AG08395 (cell line): ENCODE data around the gene GPATCH8.
"Not testable (repeated sequence)": the region's sequence is repeated elsewhere in the genome, so short reads cannot be mapped to it uniquely, and the experiment has no call there.

Experiments used
- DNase-seq: peaks from one replicate; pipeline ENCODE4 v3.0.0; 2012; ENCODE audit warnings: mixed read lengths, low spot score

The GPATCH8 gene

GRCh38 chr17:44374306-44375195 is 128.7 kb downstream of the GPATCH8 start:
- no peak for DNase-seq

GRCh38 chr17:44372036-44372435 is 131.2 kb downstream of the GPATCH8 start:
- no peak for DNase-seq

GRCh38 chr17:44369414-44370023 is 133.7 kb downstream of the GPATCH8 start:
- not testable (repeated sequence) for DNase-seq

- not testable (repeated sequence) for DNase-seq
Measured at GRCh38 chr17:44368391-44369243, 134.6 kb downstream of the GPATCH8 start.

- no peak for DNase-seq
Measured at GRCh38 chr17:44367231-44367979, 135.8 kb downstream of the GPATCH8 start.

- DNase-seq, result not testable (repeated sequence)
Measured at GRCh38 chr17:44365051-44365450, 138.2 kb downstream of the GPATCH8 start.

- DNase-seq, result peak; percentile 89
Measured at GRCh38 chr17:44363613-44364159, 139.5 kb downstream of the GPATCH8 start, which contains the start of gene FAM171A2. Gene FAM171A2, minus strand, starts transcription at chr17:44363853. Its CDS starts 139 bp downstream, at chr17:44363714.

- DNase-seq, result peak; percentile 42
Measured at GRCh38 chr17:44362949-44363612, 140.1 kb downstream of the GPATCH8 start.

GRCh38 chr17:44362459-44362948 is 140.7 kb downstream of the GPATCH8 start:
- no peak for DNase-seq

- DNase-seq, result no peak
Measured at GRCh38 chr17:44361292-44362260, 141.6 kb downstream of the GPATCH8 start.

GRCh38 chr17:44360826-44361225 is 142.4 kb downstream of the GPATCH8 start:
- DNase-seq, result peak; percentile 54

- DNase-seq, result no peak
Measured at GRCh38 chr17:44360144-44360533, 143.1 kb downstream of the GPATCH8 start.

GRCh38 chr17:44359458-44360143 is 143.6 kb downstream of the GPATCH8 start:
- no peak for DNase-seq

GRCh38 chr17:44359006-44359405 is 144.2 kb downstream of the GPATCH8 start:
- DNase-seq, result no peak

- no peak for DNase-seq
Measured at GRCh38 chr17:44358066-44358465, 145.1 kb downstream of the GPATCH8 start.

GRCh38 chr17:44356241-44356640 is 147.0 kb downstream of the GPATCH8 start:
- no peak for DNase-seq

- no peak for DNase-seq
Measured at GRCh38 chr17:44355642-44356099, 147.5 kb downstream of the GPATCH8 start.
